GM10266 (cell line): ENCODE results near the gene MYO3B.

Experiments
- DNase-seq: peaks from one replicate; pipeline ENCODE4 v3.0.0; 2012; ENCODE audit errors: extremely low spot score
- TF ChIP-seq, protein P1 (sequence below): IDR thresholded peaks from 2 replicates; pipeline ENCODE4 v1.5.1; 2012; ENCODE audit warnings: mild to moderate bottlenecking, low read depth; ENCODE audit not compliant: control insufficient read depth, insufficient read depth; ENCODE audit errors: missing control alignments

The MYO3B gene

DNA sequence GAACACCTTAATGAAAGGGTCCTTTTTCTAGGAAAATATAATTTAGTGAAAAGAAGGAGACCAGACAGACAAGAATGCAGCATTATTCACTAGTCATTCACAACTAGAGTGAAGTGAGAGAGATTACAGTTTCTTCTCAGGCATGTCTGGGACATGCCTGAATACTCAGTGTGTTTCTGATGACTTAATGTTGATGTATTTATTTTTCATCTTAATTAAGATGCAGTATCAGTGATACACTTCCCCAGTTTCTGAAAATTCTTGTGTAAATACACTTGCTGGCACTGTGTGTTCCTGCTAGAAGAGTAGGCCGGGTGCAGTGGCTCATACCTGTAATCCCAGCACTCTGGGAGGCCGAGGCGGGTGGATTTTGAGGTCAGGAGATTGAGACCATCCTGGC, 143.6 kb downstream of the MYO3B start:
- DNase-seq, result no peak
- TF ChIP-seq, protein P1, sequence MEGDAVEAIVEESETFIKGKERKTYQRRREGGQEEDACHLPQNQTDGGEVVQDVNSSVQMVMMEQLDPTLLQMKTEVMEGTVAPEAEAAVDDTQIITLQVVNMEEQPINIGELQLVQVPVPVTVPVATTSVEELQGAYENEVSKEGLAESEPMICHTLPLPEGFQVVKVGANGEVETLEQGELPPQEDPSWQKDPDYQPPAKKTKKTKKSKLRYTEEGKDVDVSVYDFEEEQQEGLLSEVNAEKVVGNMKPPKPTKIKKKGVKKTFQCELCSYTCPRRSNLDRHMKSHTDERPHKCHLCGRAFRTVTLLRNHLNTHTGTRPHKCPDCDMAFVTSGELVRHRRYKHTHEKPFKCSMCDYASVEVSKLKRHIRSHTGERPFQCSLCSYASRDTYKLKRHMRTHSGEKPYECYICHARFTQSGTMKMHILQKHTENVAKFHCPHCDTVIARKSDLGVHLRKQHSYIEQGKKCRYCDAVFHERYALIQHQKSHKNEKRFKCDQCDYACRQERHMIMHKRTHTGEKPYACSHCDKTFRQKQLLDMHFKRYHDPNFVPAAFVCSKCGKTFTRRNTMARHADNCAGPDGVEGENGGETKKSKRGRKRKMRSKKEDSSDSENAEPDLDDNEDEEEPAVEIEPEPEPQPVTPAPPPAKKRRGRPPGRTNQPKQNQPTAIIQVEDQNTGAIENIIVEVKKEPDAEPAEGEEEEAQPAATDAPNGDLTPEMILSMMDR, result no peak

DNA sequence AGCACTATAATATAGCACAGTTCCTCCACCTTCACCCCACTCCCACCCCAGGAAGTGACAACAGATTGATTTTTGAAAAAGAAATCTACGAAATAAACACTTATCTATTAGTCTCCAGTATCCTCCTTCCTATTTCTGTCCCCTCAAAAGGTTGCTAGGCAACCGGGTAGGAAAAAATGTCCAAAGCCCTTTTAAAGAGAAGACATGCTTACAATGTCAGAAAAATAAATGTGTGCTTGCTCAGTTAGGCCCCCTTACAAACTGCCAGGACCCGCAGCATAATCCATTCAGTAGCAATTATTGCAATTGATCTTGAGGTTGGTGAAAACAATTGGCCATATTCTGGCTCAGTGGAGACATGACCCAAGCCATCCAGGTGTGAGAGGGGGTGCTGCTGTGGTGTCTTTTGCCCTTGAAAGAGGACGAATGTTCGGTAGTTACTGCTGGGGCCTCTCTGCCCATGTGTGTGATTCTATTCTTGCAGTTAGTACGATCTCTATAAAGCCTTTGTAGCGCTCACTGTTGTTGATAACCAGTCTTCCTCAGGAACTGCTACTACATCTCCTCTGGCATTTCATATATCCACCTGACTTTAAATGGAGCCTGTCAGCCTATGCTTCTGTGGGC, 144.3 kb downstream of the MYO3B start:
- TF ChIP-seq, protein P1, result no peak
- DNase-seq, result no peak

DNA sequence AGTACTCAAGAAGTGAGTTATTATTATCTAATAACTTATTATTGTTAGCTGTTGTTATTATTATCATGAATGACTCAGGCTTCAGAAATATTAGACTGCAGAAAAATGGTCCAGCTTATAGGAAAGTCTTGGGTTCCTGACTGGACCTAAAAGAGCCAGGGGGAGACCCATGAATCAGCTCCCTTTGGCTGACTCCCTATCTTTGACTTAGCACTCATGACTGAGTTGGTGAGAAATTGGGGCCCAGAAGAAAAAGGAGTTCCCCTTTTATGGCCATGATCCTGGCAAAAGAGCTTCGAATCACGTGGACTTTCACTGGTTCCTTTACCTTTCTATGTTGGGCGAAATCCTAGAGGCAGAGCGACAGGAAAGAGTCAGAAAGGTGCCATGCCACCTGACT, 145.8 kb downstream of the MYO3B start:
- no peak for DNase-seq
- TF ChIP-seq, protein P1, result no peak

DNA sequence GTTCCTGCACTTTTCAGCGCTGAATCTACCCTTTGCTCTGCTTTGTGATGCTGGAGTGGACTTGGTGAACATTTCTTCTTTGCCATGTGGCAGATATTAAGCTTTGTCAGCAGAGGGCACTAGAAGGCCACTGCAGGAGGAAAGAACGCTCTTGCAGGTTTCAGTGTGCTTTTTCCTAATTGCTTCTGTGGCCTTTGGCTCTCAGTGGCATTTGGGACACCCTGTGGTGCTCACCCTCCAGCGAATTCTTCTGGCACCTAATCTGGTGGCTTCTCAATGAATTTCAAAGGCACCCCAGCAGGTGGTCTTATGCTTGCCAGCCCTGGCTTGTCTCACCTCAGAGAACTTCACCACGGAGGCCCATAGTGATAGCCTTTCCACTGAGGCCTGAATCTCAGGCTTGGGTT, 146.7 kb downstream of the MYO3B start:
- peak; percentile 30 for DNase-seq
- TF ChIP-seq, protein P1, result peak; percentile 83

DNA sequence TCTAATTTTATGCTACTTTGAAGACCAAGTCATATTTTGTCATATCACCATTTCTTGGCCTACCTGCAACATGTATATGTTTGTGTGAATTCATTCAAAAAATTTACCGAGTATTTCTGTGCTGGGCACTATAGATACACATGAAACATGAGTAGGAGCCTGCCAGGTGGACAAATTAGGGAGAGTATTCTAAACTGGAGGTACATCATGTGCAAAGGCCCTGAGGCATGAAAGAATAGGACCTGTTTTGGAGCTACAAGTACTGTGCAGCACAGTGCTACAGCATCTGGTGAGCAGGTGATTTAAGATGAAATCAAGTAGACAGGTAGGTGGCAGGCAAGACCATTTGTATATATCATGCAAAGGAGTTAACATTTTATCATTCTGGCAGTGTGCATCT, 152.9 kb downstream of the MYO3B start:
- no peak for DNase-seq
- TF ChIP-seq, protein P1, result no peak

DNA sequence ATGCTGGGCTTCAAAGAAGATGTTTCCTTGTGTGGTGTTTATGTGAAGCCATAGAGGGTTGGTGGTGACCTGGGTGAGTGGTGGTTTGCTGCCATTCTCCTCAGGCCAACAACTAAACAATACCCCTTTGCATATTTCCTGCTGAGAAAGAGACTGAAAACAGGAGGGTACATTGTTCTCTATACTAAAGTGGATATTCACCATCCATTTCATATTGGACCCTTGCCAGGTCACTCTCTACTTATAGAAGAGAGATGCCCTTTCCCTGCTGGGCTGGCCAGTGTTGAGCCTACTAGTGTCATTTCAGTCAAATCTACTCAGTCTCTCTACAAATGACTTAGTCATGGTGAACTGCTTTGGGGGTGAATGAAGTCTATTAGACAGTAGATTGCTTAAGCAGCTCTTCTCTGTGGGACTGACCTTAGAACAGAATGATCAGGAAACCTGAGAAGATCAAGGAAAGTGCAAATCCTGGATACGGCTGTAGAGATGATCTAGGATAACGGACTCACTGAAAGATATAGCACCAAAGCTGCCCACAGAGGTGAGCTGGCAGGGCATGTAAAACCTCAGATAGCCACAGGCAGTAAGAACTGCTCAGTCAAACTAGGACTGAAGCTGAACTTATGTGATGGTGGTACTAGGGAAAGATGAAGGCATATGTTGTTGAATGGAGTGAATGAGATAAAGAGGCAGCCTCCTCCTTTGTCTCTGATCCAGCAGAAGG, 154.9 kb downstream of the MYO3B start:
- no peak for DNase-seq
- TF ChIP-seq, protein P1, result no peak

DNA sequence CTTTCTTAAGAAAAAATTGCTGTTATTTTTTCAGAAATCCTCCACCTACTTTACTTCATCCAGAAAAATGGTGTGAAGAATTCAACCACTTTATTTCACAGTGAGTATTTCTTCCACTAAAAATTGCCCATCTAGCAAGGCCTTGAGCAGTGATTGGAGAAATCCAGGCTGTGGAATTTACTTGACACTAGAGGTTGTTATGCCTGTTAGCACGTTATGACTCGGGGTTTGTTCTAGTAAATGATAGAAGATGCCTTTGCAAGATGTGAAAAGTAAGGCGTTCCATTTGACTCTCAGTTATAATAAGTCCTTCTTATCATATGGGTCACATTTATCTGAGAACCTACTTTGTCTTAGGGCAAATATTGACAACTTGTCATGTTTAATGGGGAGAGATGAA, 157.4 kb downstream of the MYO3B start:
- no peak for DNase-seq
- TF ChIP-seq, protein P1, result no peak
